ENCODE data around the gene FANCG.

DNA sequence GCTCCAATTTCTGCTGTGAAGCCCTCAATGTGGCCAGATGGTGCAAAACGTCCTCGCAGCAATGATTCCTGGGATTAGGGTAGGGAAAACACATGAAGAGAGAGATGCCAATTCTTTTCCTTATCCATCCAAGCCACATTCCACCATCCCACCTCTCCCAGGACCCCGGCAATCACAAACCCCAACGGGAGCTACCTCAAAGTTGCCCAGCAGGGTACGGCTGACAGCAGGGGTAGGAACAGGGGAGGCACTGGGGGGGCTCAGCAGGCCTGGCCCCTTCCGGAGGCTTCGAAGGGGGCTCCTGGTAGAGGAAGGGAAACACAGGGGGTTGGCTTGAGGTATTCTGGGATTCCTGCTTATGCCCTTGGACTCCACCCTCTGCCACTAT is 26.6 kb upstream of the FANCG start:
- TF ChIP-seq ZNF138 (CRISPR knock-in tag; conservative IDR thresholded peaks at IDR 0.05), result no peak
- TF ChIP-seq FOXP1 (CRISPR knock-in tag; IDR thresholded peaks at IDR 0.05; ENCODE audit: borderline replicate concordance), result no peak
- TF ChIP-seq, protein P1, sequence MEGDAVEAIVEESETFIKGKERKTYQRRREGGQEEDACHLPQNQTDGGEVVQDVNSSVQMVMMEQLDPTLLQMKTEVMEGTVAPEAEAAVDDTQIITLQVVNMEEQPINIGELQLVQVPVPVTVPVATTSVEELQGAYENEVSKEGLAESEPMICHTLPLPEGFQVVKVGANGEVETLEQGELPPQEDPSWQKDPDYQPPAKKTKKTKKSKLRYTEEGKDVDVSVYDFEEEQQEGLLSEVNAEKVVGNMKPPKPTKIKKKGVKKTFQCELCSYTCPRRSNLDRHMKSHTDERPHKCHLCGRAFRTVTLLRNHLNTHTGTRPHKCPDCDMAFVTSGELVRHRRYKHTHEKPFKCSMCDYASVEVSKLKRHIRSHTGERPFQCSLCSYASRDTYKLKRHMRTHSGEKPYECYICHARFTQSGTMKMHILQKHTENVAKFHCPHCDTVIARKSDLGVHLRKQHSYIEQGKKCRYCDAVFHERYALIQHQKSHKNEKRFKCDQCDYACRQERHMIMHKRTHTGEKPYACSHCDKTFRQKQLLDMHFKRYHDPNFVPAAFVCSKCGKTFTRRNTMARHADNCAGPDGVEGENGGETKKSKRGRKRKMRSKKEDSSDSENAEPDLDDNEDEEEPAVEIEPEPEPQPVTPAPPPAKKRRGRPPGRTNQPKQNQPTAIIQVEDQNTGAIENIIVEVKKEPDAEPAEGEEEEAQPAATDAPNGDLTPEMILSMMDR (IDR thresholded peaks at IDR 0.05), result no peak

Data from WTC11 (cell line).